ENCODE measurements around the gene DNAH12.

Gene DNAH12, protein sequence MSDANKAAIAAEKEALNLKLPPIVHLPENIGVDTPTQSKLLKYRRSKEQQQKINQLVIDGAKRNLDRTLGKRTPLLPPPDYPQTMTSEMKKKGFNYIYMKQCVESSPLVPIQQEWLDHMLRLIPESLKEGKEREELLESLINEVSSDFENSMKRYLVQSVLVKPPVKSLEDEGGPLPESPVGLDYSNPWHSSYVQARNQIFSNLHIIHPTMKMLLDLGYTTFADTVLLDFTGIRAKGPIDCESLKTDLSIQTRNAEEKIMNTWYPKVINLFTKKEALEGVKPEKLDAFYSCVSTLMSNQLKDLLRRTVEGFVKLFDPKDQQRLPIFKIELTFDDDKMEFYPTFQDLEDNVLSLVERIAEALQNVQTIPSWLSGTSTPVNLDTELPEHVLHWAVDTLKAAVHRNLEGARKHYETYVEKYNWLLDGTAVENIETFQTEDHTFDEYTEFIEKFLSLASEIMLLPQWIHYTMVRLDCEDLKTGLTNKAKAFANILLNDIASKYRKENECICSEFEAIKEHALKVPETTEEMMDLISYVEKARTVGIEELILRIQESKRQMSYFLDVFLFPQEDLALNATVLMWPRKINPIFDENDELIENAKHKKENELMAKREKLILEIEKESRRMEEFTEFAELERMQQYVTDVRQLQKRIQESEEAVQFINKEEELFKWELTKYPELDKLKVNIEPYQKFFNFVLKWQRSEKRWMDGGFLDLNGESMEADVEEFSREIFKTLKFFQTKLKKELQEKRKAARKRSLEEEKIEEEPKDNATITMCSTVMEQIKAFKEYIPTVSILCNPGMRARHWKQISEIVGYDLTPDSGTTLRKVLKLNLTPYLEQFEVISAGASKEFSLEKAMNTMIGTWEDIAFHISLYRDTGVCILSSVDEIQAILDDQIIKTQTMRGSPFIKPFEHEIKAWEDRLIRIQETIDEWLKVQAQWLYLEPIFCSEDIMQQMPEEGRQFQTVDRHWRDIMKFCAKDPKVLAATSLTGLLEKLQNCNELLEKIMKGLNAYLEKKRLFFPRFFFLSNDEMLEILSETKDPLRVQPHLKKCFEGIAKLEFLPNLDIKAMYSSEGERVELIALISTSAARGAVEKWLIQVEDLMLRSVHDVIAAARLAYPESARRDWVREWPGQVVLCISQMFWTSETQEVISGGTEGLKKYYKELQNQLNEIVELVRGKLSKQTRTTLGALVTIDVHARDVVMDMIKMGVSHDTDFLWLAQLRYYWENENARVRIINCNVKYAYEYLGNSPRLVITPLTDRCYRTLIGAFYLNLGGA (N-terminal part only)

DNA sequence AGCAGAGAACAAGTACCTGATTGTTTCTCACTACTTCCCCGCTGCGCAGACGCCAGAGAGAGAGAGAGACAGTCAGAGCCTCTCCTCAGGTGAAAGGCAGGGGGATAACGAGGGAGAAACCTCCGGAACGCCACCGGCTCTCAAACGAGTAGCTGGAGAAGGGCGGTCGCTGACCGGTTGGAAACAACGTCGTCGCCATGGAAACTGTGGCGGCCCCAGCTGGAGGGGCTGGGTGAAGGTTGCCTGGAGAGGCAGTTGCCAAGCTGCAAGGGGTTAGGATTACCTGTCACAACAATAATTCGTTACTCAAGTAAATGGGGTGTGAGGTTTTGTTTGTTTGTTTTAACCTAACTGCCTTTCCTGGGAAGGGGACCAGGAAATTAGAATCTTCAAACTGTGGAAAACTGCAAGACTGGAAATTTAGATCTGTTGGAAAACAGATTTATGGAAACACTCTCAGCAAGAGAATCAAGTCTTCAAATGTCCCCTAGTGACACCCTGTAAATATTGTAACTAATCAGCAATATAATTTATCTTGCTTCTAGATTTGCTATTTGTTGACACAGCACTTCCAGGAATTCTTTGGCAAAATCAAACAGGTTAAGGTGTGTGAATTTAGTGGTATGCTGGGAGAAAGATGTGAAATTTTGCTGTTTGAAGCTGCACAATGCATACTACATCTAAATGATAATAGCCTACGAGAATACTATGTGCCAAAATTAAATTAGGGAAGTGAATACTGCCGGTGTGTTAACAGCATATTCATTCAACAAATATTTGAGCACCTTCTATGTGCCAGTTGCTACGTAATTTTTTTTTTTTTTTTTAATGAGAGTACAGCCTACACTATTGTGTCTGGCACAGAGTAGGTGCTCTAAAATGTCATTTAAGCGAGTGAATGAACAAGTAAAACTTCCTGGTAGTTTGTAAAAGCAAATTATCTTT is at the start of gene DNAH12:
Gene DNAH12 (minus strand): TSS at position 164 of the 945 bp plus-strand sequence. CDS start 1,474 bp downstream, outside the sequence.
- DNase-seq = peak; percentile 68

DNA sequence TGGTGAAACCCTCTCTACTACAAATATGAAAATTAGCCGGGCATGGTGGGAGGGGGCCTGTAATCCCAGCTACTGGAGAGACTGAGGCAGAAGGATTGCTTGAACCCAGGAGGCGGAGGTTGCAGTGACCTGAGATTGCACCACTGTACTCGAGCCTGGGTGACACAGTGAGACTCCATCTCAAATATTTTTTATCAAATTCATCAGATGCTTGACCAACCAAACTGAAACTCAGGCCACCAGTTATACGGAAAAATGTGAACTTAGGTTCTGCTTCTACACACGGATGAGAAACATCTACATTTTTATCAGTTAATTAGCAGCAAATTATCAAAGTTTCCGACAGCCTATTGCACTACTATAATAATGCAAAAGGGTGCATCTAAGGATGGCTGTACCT is 48.2 kb upstream of the DNAH12 start:
- DNase-seq = no peak

DNA sequence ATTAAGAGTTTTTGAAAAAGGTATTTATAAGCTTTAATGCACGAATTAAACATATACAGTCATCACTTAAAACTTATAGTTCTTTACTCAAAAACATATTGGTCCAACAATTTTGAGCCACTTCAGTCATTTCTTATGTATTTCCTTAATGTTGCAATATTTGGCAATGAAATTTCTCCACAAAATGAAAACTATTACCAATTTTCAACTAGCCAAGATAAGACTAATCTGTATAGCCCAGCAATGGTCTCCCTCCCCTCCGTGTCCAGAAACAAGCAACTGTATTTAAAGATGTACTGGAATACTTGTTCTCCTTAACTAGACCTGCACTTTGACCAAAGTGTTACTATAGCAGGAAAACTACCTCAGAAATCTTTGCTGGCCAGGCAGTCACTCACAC is 43.8 kb upstream of the DNAH12 start:
- no peak for DNase-seq

DNA sequence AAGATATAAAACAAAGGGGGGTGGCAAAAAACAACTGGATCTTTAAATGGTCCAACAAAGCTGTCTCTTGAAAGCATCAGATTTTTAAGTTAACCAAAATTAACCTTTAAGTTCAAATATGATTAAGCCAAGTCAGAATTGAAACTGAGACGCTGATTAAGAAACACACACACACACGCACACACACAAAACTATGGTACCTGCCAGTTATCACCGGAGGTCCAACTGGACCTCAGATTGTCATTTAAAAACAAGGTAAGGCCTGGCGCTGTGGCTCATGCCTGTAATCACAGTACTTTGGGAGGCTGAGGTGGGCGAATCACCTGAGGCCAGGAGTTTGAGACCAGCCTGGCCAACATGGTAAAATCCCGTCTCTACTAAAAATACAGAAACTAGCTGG is 42.6 kb upstream of the DNAH12 start:
- no peak for DNase-seq

DNA sequence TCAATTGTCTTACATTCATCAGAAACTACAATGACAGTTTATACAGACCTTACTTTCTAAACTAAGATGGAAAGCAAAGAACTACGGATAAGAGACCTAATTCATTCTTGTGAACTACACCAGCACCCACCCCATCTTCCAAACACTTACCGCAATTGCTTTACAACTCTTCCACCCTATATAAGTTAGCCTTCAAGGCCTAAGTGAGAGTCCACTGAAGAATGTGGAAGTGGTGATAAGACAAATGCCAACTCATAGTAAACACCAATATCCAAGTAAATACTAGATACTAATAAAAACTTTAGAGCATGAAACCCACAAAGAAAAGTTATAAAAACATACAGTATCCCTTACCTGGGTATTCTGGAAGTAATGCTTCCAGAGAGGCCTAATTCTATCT is 39.4 kb upstream of the DNAH12 start:
- no peak for DNase-seq

DNA sequence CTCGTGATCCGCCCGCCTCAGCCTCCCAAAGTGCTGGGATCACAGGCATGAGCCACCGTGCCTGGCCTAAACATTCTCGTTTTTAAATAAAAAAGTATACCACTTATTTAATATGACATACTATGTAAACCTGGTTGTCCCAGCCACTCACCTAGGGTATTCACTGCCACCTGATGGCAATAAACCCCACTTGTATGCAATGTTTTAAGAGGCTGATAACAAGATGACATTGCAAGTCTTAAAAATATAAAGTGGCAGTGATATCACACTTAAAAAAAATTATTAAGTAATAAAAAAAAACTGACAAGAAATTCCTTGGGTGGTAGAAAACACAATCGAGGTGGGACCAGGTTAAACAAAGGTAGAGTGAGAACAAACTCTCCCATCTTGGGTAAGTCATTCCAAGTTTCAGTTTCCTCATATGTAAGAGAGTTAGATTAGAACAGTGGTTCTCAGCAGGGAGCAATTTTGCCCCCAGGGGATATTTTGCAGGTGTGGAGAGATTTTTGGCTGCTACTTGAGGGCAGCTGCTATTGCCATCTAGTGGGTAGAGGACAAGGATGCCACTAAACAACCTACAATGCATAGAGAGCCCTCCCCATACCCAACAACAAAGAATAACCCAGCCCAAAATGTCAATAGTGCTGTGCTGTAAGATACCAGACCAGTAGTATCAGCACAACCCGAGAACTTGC is 38.5 kb upstream of the DNAH12 start:
- no peak for DNase-seq

DNA sequence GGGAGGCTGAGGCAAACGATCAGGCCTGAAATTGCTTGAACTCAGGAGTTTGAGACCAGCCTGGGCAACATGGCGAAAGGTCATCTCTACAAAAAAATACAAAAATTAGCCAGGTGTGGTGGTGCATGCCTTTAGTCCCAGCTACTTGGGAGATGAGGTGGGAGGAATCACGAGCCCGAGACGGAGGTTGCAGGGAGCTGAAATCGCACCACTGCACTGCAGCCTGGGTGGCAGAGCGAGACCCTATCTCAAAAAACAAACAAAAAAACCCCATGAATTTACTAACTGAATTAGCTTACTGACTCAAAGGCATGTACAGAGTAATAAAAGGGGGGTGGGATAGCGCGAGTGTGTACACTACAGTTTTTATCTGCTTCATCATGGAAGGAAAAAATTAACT is 33.7 kb upstream of the DNAH12 start:
- no peak for DNase-seq

DNA sequence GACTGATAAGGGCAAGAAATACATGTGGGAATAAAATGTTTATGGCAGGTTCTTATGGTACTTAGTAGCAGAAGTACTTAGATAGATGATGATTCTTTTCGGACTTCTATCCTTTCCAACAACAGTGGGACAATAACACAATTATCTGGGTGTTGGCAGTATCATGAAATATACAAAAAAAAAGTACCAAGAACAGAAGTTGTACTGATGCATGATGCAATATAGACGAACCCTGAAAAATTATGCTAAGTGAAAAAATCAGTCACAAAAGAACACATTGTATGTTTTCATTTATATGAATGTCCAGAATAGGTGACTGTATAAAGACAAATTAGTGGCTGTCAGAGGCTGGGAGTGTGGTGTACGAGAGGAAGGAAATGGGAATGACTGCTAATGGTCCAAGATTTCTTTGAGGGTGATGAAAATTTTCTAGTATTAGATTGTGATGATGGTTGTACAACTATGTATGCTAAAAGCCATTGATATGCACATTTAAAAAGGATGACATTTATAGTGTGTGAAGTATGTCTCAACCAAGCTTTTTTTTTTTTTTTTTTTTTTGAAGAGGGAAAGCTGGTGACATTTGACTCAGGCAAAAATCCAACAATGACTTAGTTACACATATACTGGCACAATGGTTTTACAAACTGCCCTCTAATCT is 32.0 kb upstream of the DNAH12 start:
- DNase-seq = no peak

DNA sequence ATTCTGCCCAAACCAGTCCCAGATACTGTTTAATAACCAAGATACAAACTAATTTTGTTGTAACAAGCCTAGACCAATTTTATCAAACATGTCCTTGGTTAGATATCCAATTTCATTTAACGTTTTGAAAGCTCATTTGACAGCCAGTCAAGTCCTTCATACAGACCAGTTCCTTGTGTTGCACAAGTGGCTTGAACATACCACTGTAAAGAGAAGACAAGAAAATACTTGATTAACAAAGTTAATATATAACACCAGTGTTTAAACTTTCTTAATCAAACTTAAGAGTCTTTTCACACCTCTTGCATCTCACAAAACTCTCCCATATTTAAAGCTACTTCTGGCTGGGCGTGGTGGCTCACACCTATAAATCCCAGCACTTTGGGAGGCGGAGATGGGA is 28.0 kb upstream of the DNAH12 start:
- no peak for DNase-seq

DNA sequence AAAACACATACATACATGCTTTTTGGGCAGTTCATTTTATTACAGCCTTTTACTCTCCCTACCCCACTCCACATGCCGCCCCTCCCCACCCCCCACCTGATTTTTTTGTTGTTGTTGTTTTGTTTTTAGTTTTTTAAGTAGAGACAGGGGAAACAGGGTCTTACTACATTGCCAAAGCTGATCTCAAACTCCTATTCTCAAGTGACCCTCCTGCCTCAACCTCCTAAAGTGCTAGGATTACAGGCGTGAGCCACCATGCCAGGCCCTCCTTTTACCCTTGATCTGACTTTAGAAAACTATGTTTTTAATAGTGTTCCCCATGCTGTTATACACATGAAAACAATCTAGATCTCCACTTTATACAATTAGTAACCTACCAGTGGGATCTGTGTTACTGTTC is 26.7 kb upstream of the DNAH12 start:
- DNase-seq = no peak

DNA sequence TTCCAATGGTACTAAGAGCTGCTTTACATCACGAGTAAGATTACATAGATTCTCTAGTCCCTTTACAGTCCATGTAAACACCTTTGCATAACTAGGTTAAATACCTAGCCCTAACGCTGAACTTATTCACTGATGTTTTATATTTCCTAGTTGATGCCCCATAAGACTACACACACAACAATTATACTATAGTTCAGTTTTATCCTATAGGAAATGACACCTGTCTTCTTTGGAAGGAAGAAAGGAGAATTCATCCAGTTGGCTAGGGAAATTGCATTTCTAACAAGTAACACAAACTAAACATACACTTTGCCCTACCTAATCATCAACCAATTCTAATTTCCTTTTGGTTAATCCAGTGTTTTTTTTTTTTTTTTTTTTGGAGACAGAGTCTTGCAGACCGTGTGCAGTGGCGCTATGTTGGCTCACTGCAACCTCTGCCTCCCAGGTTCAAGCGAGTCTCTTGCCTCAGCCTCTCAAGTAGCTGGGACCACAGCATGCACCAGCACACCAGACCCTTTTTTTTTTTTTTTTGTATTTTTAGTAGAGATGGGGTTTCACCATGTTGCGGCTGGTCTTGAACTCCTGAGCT is 25.8 kb upstream of the DNAH12 start:
- no peak for DNase-seq

DNA sequence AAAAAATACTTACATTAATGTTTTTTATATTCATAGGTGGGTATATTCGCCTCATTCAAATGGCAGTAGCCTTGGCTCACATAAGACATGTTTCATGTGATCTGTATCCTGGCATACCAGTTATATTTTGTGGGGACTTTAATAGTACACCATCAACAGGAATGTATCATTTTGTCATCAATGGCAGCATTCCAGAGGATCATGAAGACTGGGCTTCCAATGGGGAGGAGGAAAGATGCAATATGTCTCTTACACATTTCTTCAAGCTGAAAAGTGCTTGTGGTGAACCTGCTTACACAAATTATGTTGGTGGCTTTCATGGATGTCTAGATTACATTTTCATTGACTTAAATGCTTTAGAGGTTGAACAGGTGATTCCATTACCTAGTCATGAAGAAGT is 15.4 kb upstream of the DNAH12 start:
- DNase-seq = no peak

DNA sequence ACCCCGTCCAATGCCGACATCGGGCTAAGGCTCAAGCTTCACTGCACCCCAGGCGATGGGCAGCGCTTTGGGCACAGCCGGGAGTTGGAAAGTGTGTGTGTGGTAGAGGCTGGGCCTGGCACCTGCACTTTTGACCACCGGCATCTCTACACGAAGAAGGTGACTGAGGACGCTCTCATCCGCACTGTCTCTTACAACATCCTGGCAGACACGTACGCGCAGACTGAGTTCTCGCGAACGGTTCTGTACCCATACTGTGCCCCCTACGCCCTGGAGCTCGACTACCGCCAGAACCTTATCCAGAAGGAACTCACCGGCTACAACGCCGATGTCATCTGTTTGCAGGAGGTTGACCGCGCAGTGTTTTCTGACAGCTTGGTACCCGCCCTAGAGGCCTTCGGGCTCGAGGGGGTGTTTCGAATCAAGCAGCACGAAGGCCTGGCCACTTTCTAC is 13.0 kb upstream of the DNAH12 start:
- no peak for DNase-seq

DNA sequence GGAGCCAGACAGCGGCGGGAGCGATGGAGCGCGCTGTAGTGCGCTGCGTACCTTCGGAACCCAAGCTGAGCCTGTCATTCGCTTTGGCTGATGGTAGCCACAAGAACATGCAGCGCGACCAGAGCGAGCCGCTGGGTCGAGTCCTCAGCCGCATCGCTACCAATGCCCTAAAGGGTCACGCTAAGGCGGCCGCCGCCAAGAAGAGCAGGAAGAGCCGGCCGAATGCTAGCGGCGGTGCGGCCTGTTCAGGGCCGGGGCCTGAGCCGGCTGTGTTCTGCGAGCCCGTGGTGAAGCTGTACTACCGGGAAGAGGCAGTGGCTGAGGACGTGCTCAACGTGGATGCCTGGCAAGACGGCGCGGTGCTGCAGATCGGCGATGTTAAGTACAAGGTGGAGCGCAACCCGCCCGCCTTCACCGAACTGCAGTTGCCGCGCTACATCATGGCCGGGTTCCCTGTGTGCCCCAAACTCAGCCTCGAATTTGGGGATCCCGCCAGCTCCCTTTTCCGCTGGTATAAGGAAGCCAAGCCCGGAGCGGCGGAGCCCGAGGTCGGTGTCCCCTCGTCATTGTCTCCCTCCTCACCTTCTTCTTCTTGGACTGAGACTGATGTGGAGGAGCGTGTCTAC is 12.4 kb upstream of the DNAH12 start:
- DNase-seq = peak; percentile 19

DNA sequence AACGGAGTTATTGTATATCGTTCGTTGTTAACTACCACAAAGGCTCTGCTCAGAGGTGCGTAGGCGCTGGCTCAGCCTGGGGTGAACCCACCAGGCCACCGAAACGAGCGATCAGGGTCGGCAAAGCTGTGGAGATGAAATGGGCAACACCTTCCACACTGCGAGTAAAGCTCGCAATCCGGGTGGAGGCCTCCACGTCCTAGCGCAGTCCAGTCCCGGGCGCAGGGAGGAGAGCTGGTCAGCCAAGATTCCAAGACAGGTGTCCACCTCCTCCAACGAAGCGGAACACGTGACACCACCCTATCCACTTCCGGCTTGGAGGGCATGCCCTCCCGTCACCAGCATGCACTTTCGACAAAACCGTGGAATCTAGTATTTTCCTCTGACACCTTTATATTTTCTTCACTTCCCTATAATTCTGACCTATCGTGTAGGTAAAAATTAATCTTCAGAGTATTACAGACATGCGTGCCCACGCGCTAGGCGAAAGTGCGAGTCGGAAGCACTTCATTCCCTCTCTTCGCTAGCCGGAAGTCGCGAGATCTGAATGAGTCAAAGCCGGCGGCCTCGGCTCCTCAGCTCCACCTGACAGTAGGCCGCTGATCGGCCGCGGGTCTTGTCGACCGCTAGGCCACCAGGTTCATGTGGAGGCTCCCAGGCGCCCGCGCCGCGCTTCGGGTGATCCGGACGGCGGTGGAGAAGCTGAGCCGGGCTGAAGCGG is 11.8 kb upstream of the DNAH12 start, which contains the start of gene PDE12:
Gene PDE12 (plus strand): TSS at position 537 of the 721 bp plus-strand sequence. CDS start 106 bp downstream, at position 643.
- peak; percentile 60 for DNase-seq

DNA sequence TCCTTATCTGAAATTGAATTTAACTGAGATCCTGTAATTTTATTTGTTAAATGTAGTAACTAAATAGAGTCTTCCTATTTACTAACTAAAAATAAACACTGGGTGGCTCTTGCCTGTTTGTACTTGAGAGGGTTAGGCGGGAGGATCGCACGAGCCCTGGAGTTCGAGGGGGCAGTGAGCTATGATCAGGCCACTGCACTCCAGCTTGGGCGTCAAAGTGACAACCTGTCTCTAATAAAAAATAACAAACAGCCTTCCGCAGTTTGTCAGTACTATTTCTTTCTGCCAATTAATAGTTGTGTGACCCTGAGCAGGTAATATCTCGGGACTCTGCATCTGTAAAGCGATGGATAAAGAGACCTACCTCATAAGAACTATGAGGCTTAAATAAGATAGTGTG is 11.2 kb upstream of the DNAH12 start:
- DNase-seq = peak; percentile 2

DNA sequence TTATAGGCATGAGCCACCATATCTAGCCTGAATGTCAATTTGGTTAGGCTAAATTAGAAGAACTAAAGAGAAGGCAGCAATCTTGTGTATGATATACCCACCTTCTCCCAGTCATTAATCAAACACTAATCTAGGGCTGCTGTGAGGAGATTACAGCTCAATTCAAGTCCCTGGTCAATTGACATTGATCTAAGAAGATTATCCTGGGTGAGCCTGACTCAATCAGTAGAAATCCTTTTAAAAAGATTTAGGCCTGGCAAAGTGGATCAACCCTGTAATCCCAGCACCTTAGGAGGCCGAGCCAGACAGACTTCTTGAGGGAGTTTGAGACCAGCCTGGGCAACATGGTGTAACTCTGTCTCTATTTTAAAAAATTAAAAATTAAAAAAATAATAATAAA is 2.5 kb upstream of the DNAH12 start:
- no peak for DNase-seq

DNA sequence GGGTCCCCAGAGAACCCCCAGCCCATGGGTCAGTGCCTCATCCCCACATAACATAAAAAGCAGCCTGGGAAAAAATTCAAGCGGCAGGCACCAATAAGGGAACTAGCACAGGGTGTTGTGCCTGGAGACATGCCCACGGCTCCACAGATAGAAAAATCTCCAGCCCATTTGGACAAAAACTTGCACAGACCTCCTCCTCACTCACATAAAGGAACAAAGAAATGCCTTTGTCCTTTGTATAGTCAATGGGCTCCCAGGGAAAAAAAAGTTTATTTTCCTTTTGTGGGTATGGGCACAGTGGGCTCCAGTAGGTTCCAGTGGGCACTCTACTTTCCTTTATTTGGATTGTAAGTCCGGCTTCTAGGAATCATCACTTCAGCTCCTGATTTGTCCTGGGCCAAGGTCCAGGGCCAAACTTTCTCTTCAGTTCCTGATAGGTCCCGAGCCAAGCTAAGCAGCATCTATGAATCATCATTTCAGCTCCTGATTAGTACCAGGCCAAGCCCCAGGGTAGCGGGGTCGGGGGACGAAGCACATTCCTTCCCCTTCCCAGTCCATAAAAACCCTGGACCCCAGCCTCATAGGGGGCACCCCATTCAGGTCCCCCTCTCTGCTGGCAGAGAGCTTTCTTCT is 1.6 kb upstream of the DNAH12 start:
- no peak for DNase-seq

Measured in NCI-H2029 (cell line).